A549 (cell line): Measurements from ENCODE around the gene POLR2E. TPM values are rescaled to one million over a fixed set of nuclear protein-coding genes. Genes with fewer than 3 reads are reported as not detected.

Source experiments
- ATAC-seq, 2 experiments: fragments of 200-7000 bp in 1 of 2; fragments of >200 bp in 1 of 2; cut with Nextera tagmentation in 1 of 2; cut with Tn5 transposase in 1 of 2; 3 replicates each; pipeline versions ENCODE4 v1.8.0 to v1.9.1; 2018 to 2020; ENCODE audit warnings: mild to moderate bottlenecking in 1 of 2, moderate library complexity in 1 of 2
- CTCF ChIA-PET: fragments of 300-600 bp; sonication (Branson Sonifier 250); formaldehyde crosslinking; extraction: SDS; loops from one replicate; lab custom pipeline; 2021; ENCODE audit warnings: antibody characterized with exemption, inconsistent platforms; lab: Yijun Ruan, JAX
- POLR2A ChIA-PET: fragments of 350-600 bp; formaldehyde crosslinking; extraction: SDS; loops from one replicate; lab custom pipeline; 2021; ENCODE audit warnings: antibody characterized with exemption, inconsistent platforms; lab: Yijun Ruan, JAX
- DNase-seq, 2 experiments: peaks; one replicate each; pipeline versions ENCODE4 v3.0.0 to v3.0.0-alpha.2; 2011 to 2016; ENCODE audit warnings: low read depth in 1 of 2, low spot score in 1 of 2
- FAIRE-seq: peaks from 2 replicates; lab custom pipeline; 2011; peaks lifted over from hg19 to GRCh38; lab: Jason Lieb, UNC
- H3K27ac ChIP-seq, 2 experiments: fragments of >200 bp; sonication (Bioruptor Twin); formaldehyde crosslinking; 3 replicates each; pipeline ENCODE4 v1.5.1; 2016 to 2017
- H3K4me1 ChIP-seq: fragments of >200 bp; sonication (Bioruptor Twin); formaldehyde crosslinking; 3 replicates; pipeline ENCODE4 v1.6.1; 2016
- H3K4me2 ChIP-seq: fragments of >200 bp; sonication (Bioruptor Twin); formaldehyde crosslinking; 3 replicates; pipeline ENCODE4 v1.6.1; 2016
- H3K4me3 ChIP-seq: fragments of >200 bp; sonication (Bioruptor Twin); formaldehyde crosslinking; 3 replicates; pipeline ENCODE4 v1.5.1; 2016
- H3K9me3 ChIP-seq: fragments of >200 bp; sonication (Bioruptor Twin); formaldehyde crosslinking; 3 replicates; pipeline ENCODE4 v1.6.1; 2016
- CHD4 ChIP-seq: fragments of 200-600 bp; sonication (generic); IDR thresholded peaks from 2 replicates; pipeline ENCODE4 v1.6.1; 2016; ENCODE audit warnings: antibody characterized with exemption, mild to moderate bottlenecking, borderline replicate concordance
- CTCF ChIP-seq: fragments of >200 bp; sonication (Bioruptor Twin); formaldehyde crosslinking; IDR thresholded peaks from 3 replicates; pipeline ENCODE4 v1.5.1; 2016
- EHMT2 ChIP-seq: fragments of 200-600 bp; sonication (generic); IDR thresholded peaks from 2 replicates; pipeline ENCODE4 v1.6.1; 2016; ENCODE audit warnings: antibody characterized with exemption, low read depth, mild to moderate bottlenecking, moderate library complexity
- ELK1 ChIP-seq: fragments of 150-350 bp; IDR thresholded peaks from 2 replicates; pipeline ENCODE4 v1.6.1; 2014; ENCODE audit warnings: low read depth, mild to moderate bottlenecking, low read length
- ESRRA ChIP-seq: fragments of 150-350 bp; IDR thresholded peaks from 2 replicates; pipeline ENCODE4 v1.6.1; 2014; ENCODE audit warnings: mild to moderate bottlenecking, low read length, borderline replicate concordance
- FOSB ChIP-seq: fragments of 250-450 bp; sonication (Bioruptor Pico); IDR thresholded peaks from 2 replicates; pipeline ENCODE4 v1.5.0; 2020; ENCODE audit warnings: mild to moderate bottlenecking, moderate library complexity
- HMGXB4 ChIP-seq: fragments of 250-450 bp; sonication (Bioruptor Pico); IDR thresholded peaks from 2 replicates; pipeline ENCODE4 v1.5.0; 2021; ENCODE audit warnings: mild to moderate bottlenecking, moderate library complexity, borderline replicate concordance
- HOXB5 ChIP-seq: fragments of 250-450 bp; sonication (Bioruptor Pico); IDR thresholded peaks from 2 replicates; pipeline ENCODE4 v1.5.0; 2020; ENCODE audit warnings: mild to moderate bottlenecking, moderate library complexity
- KDM1A ChIP-seq: fragments of 200-600 bp; sonication (generic); IDR thresholded peaks from 2 replicates; pipeline ENCODE4 v1.6.1; 2016; ENCODE audit warnings: low read depth, mild to moderate bottlenecking
- KDM5A ChIP-seq: fragments of 200-600 bp; sonication (generic); IDR thresholded peaks from 2 replicates; pipeline ENCODE4 v1.6.1; 2016; ENCODE audit warnings: antibody characterized with exemption, mild to moderate bottlenecking
- MAZ ChIP-seq: fragments of 150-350 bp; IDR thresholded peaks from 2 replicates; pipeline ENCODE4 v1.6.1; 2014; ENCODE audit warnings: antibody characterized with exemption, low read depth, low read length, borderline replicate concordance
- MYC ChIP-seq: IDR thresholded peaks from 2 replicates; pipeline ENCODE4 v1.6.1; 2012; ENCODE audit warnings: mild to moderate bottlenecking, inconsistent platforms, low read length, improper control_type of control experiment, borderline replicate concordance
- NR3C1 ChIP-seq: fragments of >200 bp; sonication (Bioruptor Twin); formaldehyde crosslinking; IDR thresholded peaks from 3 replicates; pipeline ENCODE4 v1.6.1; 2017
- RFX5 ChIP-seq: fragments of 450-650 bp; IDR thresholded peaks from 2 replicates; pipeline ENCODE4 v1.7.1; 2014; ENCODE audit warnings: antibody characterized with exemption, mild to moderate bottlenecking, moderate library complexity
- TFCP2L1 ChIP-seq: fragments of 250-450 bp; sonication (Bioruptor Pico); IDR thresholded peaks from 2 replicates; pipeline ENCODE4 v1.5.0; 2021; ENCODE audit warnings: mild to moderate bottlenecking
- ZFP36 ChIP-seq: fragments of 450-650 bp; IDR thresholded peaks from 2 replicates; pipeline ENCODE4 v1.6.1; 2014; ENCODE audit warnings: borderline replicate concordance; ENCODE audit not compliant: partially characterized antibody
- ZSCAN20 ChIP-seq: fragments of 250-450 bp; sonication (Bioruptor Pico); IDR thresholded peaks from 2 replicates; pipeline ENCODE4 v1.8.0; 2022; ENCODE audit warnings: mild to moderate bottlenecking, moderate library complexity
- WGBS: methylation state at CpG from one replicate; pipeline ENCODE4 v1.1.6; 2017; ENCODE audit errors: missing lambda C conversion rate; 5-methylcytosine and 5-hydroxymethylcytosine counted together
- polyA plus RNA-seq, 4 experiments: library from polyadenylated mRNA; depleted of rRNA in 3 of 4; stranded (reverse); fragments of >200 nt; fragmentation: RNase III in 1 of 4; extraction: RNeasy Plus Mini Kit Qiagen cat#74134 plus additional on column Dnase treatment in 1 of 4; gene quantifications; 2 replicates in 3 of 4; 3 replicates in 1 of 4; pipeline ENCODE4 v1.2.3, GENCODE V29; 2011 to 2017
- TF ChIP-seq, protein P1 (sequence below): IDR thresholded peaks from 2 replicates; pipeline ENCODE4 v1.6.1; 2012

POLR2E gene
- polyA plus RNA-seq, 2 of the 4 experiments (the other 2 are of a cell fraction), result 99.6 to 172 TPM

- peak; percentile 20 to 28; a peak in 4 of 6 replicates for ATAC-seq
- CTCF ChIA-PET, result interaction anchor here (1.6 kb wide), 1 partner anchor 9 kb away, joined by 4 read pairs; no protein-coding TSS in a partner anchor
Observed at GRCh38 chr19:1073956-1074517, 21.1 kb downstream of the POLR2E start.

More at GRCh38 chr19:1073956-1074517, 21.1 kb downstream of the POLR2E start:
- FAIRE-seq (no peak), DNase-seq (no peak)
- no peak for TF ChIP-seq ZFP36
- TF ChIP-seq ZSCAN20 (CRISPR knock-in tag), result no peak
- TF ChIP-seq FOSB (CRISPR knock-in tag), result no peak
- TF ChIP-seq NR3C1, result no peak
- TF ChIP-seq KDM5A, result no peak
- no peak for TF ChIP-seq TFCP2L1 (CRISPR knock-in tag)
- TF ChIP-seq HMGXB4 (CRISPR knock-in tag), result no peak
- TF ChIP-seq KDM1A, result no peak
- no peak for TF ChIP-seq CHD4
- TF ChIP-seq RFX5, result no peak
- TF ChIP-seq EHMT2, result no peak
- TF ChIP-seq MYC, result no peak
- no peak for TF ChIP-seq MAZ
- TF ChIP-seq, protein P1, sequence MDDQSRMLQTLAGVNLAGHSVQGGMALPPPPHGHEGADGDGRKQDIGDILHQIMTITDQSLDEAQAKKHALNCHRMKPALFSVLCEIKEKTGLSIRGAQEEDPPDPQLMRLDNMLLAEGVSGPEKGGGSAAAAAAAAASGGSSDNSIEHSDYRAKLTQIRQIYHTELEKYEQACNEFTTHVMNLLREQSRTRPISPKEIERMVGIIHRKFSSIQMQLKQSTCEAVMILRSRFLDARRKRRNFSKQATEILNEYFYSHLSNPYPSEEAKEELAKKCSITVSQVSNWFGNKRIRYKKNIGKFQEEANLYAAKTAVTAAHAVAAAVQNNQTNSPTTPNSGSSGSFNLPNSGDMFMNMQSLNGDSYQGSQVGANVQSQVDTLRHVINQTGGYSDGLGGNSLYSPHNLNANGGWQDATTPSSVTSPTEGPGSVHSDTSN, result no peak
- TF ChIP-seq CTCF, result no peak
- TF ChIP-seq ELK1, result no peak
- no peak for TF ChIP-seq ESRRA
- TF ChIP-seq HOXB5, result no peak
- Histone ChIP-seq H3K9me3 (no peaks in the 10 kb centered on the region), H3K27ac (peak overlapping the region; percentile 96 to 99), H3K4me1 (peaks cover 13% of the 10 kb centered on the region), H3K4me2 (peak overlapping the region; percentile 98), H3K4me3 (peak overlapping the region; percentile 61)
- WGBS, result 94% methylated on average over 3 of the region's 28 CpGs
- POLR2A ChIA-PET, result interaction anchor here (0.6 to 1.4 kb wide), 6 partner anchors 9 to 195 kb away, joined by 3 to 8 read pairs (median 3); partner anchors contain the start of gene POLR2E
